GM13977 (cell line): ENCODE measurements around the gene TGFBR1.

Experiments
- DNase-seq: peaks from one replicate; pipeline ENCODE4 v3.0.0; 2012; ENCODE audit warnings: low spot score
- CTCF ChIP-seq: IDR thresholded peaks from 2 replicates; pipeline ENCODE4 v1.5.1; 2012; ENCODE audit warnings: mild to moderate bottlenecking, control low read depth; ENCODE audit not compliant: insufficient read depth; ENCODE audit errors: extremely low read depth, missing control alignments
- in situ Hi-C: fragments of 300-500 bp; cut with MboI; formaldehyde crosslinking; loops from one replicate; pipeline ENCODE4 v1.12.0; 2022; ENCODE audit warnings: low sequenced_read_pairs, low pct_unique_long_range_greater_than_20kb, mixed read lengths, inconsistent platforms; ENCODE audit not compliant: unreplicated experiment

TGFBR1 gene

GRCh38 chr9:99129091-99129490 lies 24.2 kb downstream of the TGFBR1 start:
- TF ChIP-seq CTCF: no peak
- no peak for DNase-seq
- in situ Hi-C loops: loop anchor here (25.0 kb wide), 1 partner anchor 267 kb away; no protein-coding TSS in a partner anchor

- in situ Hi-C loops: loop anchor here (25.0 kb wide), 1 partner anchor 268 kb away; no protein-coding TSS in a partner anchor
- no peak for TF ChIP-seq CTCF
Observed at GRCh38 chr9:99130069-99130468, 25.2 kb downstream of the TGFBR1 start.

GRCh38 chr9:99133145-99133544 lies 28.2 kb downstream of the TGFBR1 start:
- no peak for TF ChIP-seq CTCF
- peak; percentile 12 for DNase-seq
- in situ Hi-C loops: loop anchor here (25.0 kb wide), 1 partner anchor 271 kb away; no protein-coding TSS in a partner anchor

More at GRCh38 chr9:99130069-99130468, 25.2 kb downstream of the TGFBR1 start:
- peak; percentile 30 for DNase-seq

- no peak for DNase-seq
- no peak for TF ChIP-seq CTCF
- in situ Hi-C loops: loop anchor here (25.0 kb wide), 1 partner anchor 273 kb away; no protein-coding TSS in a partner anchor
Observed at GRCh38 chr9:99134893-99135341, 30.0 kb downstream of the TGFBR1 start.

GRCh38 chr9:99135456-99135855 lies 30.5 kb downstream of the TGFBR1 start:
- TF ChIP-seq CTCF: no peak
- DNase-seq: no peak
- in situ Hi-C loops: loop anchor here (25.0 kb wide), 1 partner anchor 273 kb away; no protein-coding TSS in a partner anchor

GRCh38 chr9:99137225-99137624 lies 32.3 kb downstream of the TGFBR1 start:
- no peak for TF ChIP-seq CTCF
- no peak for DNase-seq
- in situ Hi-C loops: loop anchor here (25.0 kb wide), 1 partner anchor 275 kb away; no protein-coding TSS in a partner anchor

GRCh38 chr9:99137891-99138290 lies 33.0 kb downstream of the TGFBR1 start:
- in situ Hi-C loops: loop anchor here (25.0 kb wide), 1 partner anchor 276 kb away; no protein-coding TSS in a partner anchor
- DNase-seq: no peak
- no peak for TF ChIP-seq CTCF
